GM19463 (cell line): Measurements from ENCODE around the gene KCTD3.

ENCODE experiments used
- ATAC-seq: cut with Tn5 transposase; IDR thresholded peaks from one replicate; pipeline ENCODE4 v1.9.1; 2021; ENCODE audit warnings: mild to moderate bottlenecking, moderate library complexity; ENCODE audit not compliant: unreplicated experiment

KCTD3 gene

DNA sequence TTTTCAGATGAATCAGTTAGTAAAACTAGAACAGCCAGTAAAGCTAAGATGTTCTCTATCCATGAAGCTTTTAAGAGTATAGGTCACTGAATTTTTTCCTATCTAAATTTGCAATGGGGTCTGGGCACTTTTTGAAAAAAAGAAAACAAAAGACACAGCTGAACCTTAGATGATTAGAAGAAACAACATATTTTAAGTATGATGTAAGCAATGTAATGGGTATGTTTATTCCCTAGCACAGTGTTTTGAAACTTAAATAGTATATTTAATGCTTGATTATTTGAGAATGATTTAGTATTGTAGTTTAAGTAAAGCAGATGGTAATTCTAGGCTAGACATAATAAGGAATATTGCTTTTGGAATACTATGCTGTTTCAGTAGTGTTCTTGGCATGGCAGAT lies 36.2 kb downstream of the KCTD3 start:
- ATAC-seq, result no peak

DNA sequence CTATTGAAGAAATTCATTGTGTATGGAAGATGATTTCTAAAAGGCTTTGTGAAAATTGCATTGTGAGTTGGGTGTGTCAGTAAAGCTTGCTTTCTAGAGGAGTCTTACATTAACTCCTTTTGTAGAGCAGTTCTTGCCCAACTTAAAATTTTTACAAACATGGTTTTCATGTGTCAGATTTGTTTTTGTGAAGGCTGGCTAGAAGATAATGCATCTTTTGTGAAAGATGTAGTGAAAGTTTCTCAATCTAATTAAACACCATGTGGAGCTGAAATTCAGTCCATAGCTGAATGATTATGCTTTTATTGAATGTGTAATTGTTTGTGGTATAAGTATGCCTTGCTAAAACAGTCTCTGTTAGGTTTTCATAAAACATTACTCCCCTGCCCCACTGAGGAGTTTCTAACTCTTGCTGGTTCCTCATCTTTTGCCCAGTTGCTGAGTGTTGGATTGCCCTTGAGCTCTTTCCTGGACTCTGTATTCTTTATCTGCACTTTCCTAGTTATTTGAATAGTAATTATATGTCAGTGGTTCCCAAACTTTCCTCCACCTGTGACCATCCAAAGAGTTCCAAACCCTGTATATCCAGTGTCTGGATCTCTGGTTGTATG lies 38.0 kb downstream of the KCTD3 start:
- no peak for ATAC-seq

DNA sequence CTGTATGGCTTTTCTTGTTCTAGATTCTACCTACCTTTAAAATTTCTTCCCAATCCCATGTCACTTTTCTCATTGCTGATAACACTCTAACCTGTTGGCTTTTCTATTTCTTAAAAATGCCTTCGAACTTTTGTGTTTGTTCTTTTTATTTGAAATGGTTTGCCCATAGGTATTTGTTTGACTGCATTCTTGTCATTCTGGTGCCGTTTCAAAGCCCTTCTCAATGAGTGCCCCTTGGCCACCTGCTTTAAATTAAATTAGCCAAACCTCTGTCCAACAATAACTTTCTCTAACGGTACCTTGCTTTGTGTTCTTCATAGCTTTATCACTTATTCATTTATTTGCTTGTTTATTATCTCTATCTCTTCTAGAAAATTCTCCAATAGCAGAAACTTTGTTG lies 38.9 kb downstream of the KCTD3 start:
- no peak for ATAC-seq

DNA sequence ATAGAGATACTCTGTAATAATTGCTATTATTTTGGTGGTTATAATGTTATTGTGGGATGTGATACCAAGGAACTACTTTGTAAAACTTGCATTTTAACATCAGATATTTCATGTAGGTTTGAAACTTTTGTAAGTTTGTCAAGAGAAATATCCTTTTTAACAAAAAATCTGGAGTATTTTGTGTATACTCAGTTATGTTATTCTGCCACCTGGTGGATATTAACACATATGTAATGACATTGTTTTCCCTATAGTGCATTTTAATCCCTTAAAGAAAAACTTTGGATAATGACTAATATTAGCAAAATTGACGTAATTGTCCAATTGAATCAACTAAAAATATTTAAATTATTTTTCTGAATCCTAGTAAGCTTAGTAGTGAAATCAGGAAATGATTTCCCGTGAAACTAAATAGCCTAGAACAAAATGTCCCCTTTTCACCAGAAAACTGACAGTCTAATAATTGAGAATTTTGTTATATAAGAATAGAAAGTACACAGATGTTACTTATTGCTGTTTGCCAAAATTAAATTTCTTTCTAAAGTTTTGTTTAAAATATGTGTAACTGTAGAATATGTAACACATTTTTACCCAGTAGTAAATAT lies 39.6 kb downstream of the KCTD3 start:
- ATAC-seq, result no peak

DNA sequence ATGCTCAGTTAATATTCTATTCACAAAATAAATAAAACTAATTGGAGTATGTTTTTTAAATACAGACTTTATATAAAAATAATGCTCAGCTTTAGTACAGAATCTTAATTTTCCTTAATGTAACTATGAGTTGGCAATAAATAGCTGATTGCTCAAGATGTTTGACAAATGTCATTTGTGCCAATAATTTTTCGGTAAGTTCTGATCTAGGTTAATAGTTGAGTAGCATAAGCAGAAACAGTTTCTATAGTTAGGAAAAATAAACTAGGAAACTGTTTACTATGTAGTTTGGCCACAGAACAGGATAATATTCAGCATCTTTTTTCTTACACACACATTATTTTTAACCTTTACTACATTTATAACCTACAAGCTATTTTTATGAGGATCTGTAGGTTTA lies 40.3 kb downstream of the KCTD3 start:
- ATAC-seq, result no peak

DNA sequence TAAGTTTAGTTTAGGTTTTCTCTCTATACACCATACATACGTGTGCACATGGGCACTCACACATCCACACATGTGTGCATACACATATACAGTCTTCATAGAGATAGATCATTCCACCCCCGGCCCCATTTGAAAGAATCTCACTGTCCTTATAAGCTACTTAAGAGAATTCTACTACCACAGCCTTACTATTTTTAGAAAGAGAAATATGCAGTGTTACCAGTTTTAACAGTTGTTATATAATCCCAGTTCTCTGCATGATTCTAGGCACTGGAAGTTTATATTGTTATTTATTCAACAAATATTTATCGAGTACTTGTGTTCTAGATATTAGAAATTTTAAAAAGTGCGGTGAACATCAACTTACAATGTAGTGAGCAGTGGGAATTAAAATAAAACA lies 41.5 kb downstream of the KCTD3 start:
- no peak for ATAC-seq

DNA sequence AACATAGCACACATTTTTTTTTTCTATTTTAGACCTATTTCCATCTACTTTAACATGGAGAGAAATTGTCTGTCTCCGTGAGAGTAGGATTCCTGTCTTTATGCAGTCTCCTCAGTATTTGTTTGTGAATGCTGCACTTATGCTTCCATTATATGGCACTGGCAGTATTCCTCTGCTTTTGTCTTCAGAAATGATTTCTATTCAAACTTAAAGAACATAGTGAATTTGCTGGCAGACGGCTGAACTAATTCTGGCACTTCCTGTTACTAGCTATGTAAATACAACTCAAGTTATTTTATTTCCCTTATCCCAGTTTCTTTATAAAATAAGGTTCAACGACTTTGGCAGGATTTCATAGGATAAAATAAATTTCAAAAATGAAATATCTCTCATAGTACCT lies 45.3 kb downstream of the KCTD3 start:
- ATAC-seq, result no peak

DNA sequence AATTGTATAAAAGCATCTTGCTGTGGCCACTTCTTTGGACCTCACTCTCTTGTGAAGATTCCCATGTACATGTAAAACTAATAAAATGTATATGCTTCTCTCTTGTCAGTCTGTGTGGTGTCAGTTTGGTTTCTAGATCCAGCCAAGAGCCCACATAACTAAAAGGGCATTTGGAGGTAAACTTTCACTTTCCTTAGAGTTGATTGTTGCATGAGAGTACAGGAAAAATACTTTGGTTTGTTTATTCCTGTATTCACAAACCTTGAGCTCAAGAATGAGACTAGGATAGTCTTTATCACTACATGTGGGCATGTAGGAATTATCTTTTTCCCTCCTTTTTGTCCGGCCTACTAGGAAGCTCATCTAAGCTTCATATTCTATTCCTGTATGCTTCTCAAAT lies 50.9 kb downstream of the KCTD3 start:
- ATAC-seq, result peak; percentile 44

DNA sequence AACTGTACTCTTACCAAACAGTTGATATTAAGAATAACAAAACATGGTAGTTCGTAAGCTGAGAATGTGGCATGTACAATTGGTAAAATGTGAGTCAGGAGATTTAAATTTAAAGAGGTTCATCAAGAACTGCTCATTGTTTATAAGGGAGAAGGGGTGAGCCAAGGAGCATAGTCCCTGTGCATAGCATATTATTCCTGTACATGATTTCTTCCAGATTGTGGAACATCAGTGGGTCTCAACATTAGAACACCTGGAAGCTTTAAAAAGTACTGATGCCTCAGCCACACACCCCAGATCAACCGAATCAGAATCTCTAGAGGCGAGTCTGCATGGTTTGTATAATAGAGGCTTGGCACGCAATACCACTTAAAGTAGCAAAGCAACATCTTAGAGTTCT lies 56.1 kb downstream of the KCTD3 start:
- no peak for ATAC-seq

DNA sequence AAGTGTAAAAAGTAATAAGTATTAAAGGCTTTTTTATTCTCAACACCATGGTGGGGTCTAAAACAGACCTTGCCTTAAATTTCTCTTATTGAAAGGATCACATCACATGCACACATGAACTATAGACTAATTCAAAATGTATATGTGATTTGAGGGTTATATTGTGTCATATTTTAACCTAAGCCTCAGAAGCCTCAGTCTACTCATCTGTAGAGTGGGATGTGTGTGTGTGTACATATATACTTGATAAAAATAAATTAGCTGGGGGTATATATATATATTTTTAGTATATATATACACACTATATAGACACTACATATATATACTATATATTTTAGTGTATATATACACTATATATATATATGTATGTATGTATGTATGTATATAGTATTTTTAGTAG lies 58.8 kb downstream of the KCTD3 start:
- no peak for ATAC-seq

DNA sequence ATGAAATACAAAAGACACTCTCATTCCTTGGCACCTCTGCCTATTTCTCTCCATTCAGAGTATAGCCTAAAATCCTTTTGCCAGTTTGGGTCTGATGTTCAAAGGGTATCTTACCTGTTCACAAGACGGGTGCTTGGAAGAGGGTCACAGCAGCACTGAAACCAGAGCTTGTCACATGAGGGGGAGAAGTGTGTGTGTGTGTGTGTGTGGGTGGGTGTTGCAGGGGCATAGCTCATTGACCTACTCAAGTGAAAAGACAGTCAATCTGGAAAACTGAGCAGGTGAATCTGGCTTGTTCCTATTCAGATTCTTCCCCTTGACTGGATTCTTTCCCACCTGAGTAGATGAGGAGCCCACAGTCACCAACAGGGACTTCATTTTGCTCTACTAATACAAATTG lies 63.9 kb downstream of the KCTD3 start:
- ATAC-seq, result no peak

DNA sequence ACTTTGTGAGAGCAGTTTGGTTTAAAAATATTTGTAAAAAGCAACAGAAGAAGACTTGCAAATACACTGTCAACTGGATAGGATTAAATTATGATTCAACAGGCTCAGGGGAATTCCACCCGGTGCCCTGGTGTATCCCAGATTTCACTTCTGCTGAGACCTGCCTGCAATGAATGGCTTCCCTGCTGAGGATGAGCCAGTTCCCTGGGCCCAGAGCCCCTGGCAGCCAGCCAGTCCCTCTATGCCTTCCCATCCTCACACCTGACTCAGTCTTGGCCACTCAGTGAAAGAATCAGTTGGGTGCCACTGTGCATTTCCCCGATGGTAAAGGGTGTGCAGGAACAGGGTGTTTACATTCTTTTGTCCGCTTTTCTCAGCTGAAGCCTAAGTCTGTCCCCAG lies 64.4 kb downstream of the KCTD3 start:
- ATAC-seq, result no peak

DNA sequence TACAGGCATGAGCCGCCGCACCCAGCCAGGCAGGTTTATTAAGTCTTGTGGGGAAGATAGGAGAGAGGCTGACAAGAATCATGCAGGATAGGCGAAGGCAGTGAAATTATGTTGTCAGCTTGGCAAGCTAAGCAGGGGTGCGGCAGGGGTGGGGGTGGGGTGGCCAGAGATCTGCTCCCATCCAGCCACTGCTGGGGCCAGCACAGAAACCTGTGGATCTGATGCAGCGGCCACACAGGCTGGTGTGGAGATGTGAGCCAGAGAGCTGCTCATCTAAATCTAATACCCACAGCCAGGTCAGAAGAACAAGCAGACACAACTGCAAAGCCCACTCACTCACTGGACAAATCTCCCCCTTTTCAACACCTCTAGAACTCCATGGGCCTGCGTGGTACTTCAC lies 68.7 kb downstream of the KCTD3 start:
- ATAC-seq, result no peak

DNA sequence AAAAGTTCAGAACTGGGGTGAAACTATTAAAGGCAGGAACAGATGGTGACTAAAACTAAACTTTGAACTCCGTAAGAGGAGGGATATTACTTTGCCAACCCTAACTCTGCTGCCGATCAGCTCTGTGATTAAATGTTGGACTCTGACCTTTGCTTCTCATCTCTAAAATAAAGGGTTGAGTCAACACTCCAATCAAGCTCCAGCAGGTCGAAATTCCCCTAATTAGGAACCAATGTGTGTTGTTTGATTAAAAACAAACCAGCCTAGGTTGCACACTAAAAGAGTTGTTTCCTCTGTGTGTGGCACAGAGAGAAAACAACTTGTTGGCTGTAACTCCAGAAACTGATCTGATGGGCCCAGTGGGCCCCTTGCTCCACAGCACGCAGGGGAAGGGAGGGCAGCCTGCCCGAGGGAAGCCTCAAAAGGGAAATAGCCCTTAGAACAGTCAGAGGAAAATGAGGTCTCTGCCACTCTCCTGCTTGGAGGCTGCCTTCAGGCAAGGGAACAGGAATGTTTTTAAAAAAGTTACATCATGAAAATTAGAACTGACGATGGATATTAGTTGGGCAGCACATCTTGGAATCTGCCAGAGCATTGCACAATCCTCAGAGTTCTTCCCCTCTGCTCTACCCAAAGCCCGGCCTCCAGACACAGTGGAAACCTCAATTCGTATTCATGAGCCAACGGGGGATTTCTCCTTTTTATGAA lies 69.3 kb downstream of the KCTD3 start:
- ATAC-seq, result peak; percentile 48

DNA sequence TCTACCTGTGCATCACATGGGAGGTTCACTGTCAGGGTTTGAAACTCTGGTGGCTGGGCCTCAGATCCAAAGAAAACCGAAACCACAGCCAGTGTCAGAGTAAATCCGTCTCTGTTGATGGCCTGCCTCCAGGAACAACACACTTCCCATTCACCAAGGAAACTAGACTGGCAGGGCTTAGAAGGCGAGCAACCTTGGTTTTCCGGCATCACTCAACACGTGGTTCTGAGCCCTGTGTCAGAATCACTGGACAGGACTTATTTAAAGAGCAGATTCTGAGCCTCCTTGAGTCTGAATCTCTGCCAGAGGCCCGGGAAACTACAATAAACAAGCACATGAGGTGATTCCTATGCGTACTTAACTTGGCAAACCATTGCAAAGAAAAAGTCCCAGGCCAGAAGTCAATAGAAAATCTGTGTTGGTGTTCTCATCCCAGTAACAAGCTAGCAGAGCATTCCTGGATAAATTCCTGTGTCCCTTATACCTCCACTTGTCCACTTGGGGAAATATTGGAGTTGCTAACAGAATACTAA lies 70.0 kb downstream of the KCTD3 start:
- peak; percentile 1 for ATAC-seq

DNA sequence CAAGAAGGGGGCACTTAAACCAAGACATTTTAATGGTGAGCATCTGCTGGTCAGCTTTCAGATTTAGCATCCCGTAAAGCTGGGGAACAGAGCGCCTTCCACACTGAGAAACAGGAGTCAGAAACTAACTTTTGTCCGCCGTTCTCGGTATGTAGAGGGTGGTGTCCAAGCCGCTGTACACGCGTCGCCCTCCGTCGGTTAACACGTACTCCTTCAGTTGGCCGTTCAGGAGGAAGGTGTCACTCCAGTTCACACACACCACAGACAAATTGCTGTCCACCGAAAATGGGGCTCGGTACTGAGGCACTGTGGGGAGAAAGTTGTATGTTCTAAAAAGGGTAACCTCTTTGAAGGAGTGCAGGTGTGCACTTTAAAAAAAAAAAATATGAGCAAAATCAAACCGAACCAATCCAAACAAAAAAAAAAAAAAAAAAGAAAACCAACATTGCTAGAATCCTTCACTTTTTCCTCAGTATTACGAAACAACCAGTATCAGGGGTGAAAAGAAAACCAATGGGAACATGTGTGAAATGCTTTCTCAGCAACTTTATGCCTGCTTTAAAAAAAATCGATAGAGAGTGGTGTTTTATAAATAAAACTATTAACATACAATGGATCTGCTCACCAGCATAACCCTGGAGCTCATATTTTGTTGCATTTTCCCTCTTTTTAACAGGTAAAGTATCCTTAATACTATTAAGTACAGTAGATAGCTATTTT lies 73.5 kb downstream of the KCTD3 start:
- ATAC-seq, result no peak

DNA sequence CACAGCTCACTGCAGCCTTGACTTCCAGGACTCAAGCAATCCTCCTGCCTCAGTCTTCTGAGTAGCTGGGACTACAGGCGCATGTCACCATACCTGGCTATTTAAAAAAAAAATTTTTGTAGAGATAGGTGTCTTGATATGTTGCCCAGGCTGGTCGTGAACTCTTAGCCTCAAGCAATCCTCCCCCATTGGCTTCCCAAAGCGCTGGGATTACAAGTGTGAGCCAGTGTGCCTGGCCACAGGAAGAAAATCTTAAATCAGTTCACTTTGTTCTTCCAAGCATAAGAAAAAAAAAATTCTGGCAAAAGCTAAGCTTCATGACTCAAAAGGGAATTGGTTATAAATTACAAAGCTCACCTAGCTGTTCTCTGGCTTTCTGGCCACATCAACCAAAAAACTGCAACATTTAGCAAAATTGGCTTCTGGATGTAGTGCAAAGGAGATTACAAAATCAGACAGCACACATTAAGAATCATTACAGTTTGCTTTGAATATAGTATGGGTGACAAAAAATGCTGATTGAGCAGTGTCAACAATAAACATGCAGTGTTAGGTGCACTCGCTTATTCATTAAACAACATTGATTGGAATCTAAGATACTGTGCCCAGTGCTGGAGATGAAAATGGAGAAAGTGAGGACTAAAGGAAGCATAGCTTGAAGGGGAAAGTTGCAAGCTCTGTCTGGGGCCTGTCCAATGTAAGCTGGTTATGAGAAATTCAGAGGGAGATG lies 76.7 kb downstream of the KCTD3 start:
- ATAC-seq, result no peak

DNA sequence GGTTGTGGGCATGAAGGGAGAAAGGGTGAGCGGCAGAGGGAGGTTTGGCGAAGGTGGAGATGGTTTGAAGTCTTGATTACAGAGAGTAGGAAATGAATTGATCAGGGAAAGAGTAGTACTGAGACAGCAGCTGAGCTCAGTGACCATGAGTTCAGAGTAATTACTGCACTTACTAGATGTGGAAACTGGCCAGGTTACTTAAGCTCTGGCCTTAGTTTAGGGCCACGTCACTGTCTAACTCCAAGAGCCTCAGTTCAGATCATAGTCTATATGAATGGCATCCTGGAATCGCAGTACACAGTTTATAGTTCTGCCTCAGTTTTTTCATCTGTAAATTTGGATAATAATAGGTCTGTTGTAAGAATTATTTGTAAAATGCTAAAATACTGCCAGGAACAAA lies 78.1 kb downstream of the KCTD3 start:
- ATAC-seq, result no peak

DNA sequence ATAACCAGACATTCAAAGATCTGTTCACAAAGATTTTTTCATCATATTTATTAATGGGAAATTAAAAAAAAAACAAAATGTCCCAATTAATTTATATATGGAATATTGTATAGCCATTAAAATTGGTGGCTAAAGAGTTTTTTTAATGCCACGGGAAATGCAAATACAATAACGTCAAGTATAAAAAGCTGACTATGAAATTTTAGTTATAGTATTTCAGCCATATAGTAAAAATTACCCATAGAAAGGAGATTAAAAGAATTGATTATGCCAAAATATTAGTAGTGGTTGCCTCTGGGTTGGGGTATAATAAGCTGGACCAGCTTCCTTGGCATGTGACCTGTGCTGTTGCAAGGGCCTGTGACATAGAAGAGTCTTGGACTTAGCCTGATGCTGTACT lies 78.8 kb downstream of the KCTD3 start:
- ATAC-seq, result no peak

DNA sequence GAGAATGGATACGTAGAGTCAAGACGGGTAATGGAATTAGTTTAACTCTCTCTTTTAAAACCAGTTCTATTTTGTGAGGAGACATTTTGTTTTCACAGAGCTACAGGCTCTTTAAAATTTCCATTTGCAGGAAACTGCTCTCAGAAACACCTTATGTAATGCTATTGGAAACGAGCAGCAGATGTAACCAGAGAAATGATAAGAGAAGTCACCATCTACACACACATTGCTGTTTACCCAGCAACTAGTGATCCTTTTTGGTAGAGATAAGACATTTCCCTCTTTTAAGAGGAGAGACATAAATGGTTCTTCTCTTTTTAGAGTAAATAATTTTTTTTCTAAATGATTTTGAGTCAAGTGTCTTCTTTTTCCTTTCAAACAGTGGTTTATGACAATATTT lies 80.6 kb downstream of the KCTD3 start:
- ATAC-seq, result no peak

DNA sequence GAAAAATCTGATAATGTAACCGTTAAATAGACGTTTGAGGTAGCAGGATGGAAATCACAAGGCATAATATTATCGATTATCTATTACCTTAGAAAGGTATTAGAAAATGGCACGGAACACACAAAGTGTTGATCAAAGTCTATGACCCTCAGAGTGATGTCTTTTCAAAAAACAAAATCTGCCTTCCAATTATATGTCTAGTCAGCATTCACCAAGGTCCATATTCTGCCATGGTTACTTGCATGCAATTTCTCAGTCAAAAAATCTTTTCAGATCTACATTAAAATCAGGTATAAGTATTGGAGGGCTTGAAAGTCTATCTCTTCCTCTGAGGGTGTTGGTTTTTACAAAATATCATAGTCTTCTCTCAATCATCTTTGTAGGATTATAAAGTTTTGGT lies 81.9 kb downstream of the KCTD3 start:
- no peak for ATAC-seq
